WTC11 (cell line): ENCODE data around the gene ZSCAN29. TPM values are rescaled to one million over a fixed set of nuclear protein-coding genes. Genes with fewer than 3 reads are reported as not detected.

Experiments
- ATAC-seq: fragments of 200-7000 bp; cut with Tn5 transposase; 2 replicates; pipeline ENCODE4 v1.10.0; 2021; ENCODE audit warnings: mild to moderate bottlenecking, moderate library complexity
- CTCF ChIA-PET: fragments of 300-600 bp; sonication (Branson Sonifier 250); formaldehyde crosslinking; loops from one replicate; lab custom pipeline; 2021; ENCODE audit warnings: antibody characterized with exemption; lab: Charles Lee
- POLR2A ChIA-PET: fragments of 350-600 bp; sonication (Branson Sonifier 250); formaldehyde crosslinking; loops from one replicate; lab custom pipeline; 2021; ENCODE audit warnings: antibody characterized with exemption; lab: Charles Lee
- DNase-seq: peaks from one replicate; pipeline ENCODE4 v3.0.0; 2021; ENCODE audit warnings: low spot score
- H3K27ac Mint-ChIP-seq: 2 replicates; pipeline ENCODE4 v1.8.0; 2021; ENCODE audit warnings: mixed read lengths
- H3K27me3 Mint-ChIP-seq: 2 replicates; pipeline ENCODE4 v1.8.0; 2021; ENCODE audit warnings: low read depth, mild to moderate bottlenecking, moderate library complexity, mixed read lengths
- H3K36me3 Mint-ChIP-seq: 2 replicates; pipeline ENCODE4 v1.8.0; 2021; ENCODE audit warnings: mixed read lengths
- H3K4me1 Mint-ChIP-seq: 2 replicates; pipeline ENCODE4 v1.8.0; 2022; ENCODE audit warnings: mixed read lengths
- H3K4me3 Mint-ChIP-seq: 2 replicates; pipeline ENCODE4 v1.8.0; 2021; ENCODE audit warnings: mild to moderate bottlenecking, moderate library complexity, mixed read lengths
- H3K9me3 Mint-ChIP-seq: 2 replicates; pipeline ENCODE4 v1.8.0; 2021; ENCODE audit warnings: mixed read lengths
- ATF6 ChIP-seq: sonication (generic); formaldehyde crosslinking; IDR thresholded peaks from 2 replicates; pipeline ENCODE4 v1.8.1; 2023; ENCODE audit warnings: mild to moderate bottlenecking, missing genetic modification reagents
- CREM ChIP-seq: sonication (generic); formaldehyde crosslinking; IDR thresholded peaks from 2 replicates; pipeline ENCODE4 v1.8.1; 2022; ENCODE audit warnings: mild to moderate bottlenecking, missing genetic modification reagents, moderate library complexity
- ELF4 ChIP-seq: sonication (generic); formaldehyde crosslinking; IDR thresholded peaks from 2 replicates; pipeline ENCODE4 v1.8.1; 2022; ENCODE audit warnings: low read depth, mild to moderate bottlenecking, moderate library complexity, missing genetic modification reagents
- ERG ChIP-seq: fragments of 250-450 bp; sonication (Bioruptor Pico); IDR thresholded peaks from 2 replicates; pipeline ENCODE4 v1.8.0; 2021; ENCODE audit warnings: mild to moderate bottlenecking
- ESRRA ChIP-seq: sonication (generic); formaldehyde crosslinking; IDR thresholded peaks from 2 replicates; pipeline ENCODE4 v1.8.1; 2022; ENCODE audit warnings: mild to moderate bottlenecking, missing genetic modification reagents, borderline replicate concordance
- FOXP1 ChIP-seq: sonication (generic); formaldehyde crosslinking; IDR thresholded peaks from 2 replicates; pipeline ENCODE4 v1.8.0; 2022; ENCODE audit warnings: missing genetic modification reagents, mild to moderate bottlenecking, moderate library complexity, borderline replicate concordance
- GRHL2 ChIP-seq: fragments of 250-450 bp; sonication (Bioruptor Pico); IDR thresholded peaks from 2 replicates; pipeline ENCODE4 v1.8.0; 2022; ENCODE audit warnings: mild to moderate bottlenecking, moderate library complexity; ENCODE audit not compliant: insufficient replicate concordance, severe bottlenecking
- GTF2I ChIP-seq: fragments of 250-450 bp; sonication (Bioruptor Pico); conservative IDR thresholded peaks from 2 replicates; pipeline ENCODE4 v1.4.0; 2021; ENCODE audit warnings: mild to moderate bottlenecking
- IRF2 ChIP-seq: sonication (generic); formaldehyde crosslinking; IDR thresholded peaks from 2 replicates; pipeline ENCODE4 v1.8.0; 2022; ENCODE audit warnings: low read depth, missing genetic modification reagents, borderline replicate concordance
- KAT7 ChIP-seq: sonication (generic); formaldehyde crosslinking; IDR thresholded peaks from 2 replicates; pipeline ENCODE4 v1.8.1; 2023; ENCODE audit warnings: missing genetic modification reagents, mild to moderate bottlenecking, borderline replicate concordance
- MAX ChIP-seq: sonication (generic); formaldehyde crosslinking; IDR thresholded peaks from 2 replicates; pipeline ENCODE4 v1.8.0; 2022; ENCODE audit warnings: mild to moderate bottlenecking, missing genetic modification reagents
- NFE2L1 ChIP-seq: sonication (generic); formaldehyde crosslinking; IDR thresholded peaks from 2 replicates; pipeline ENCODE4 v1.8.1; 2023; ENCODE audit warnings: missing genetic modification reagents
- NR1H2 ChIP-seq: sonication (generic); formaldehyde crosslinking; IDR thresholded peaks from 2 replicates; pipeline ENCODE4 v1.9.0; 2021; ENCODE audit warnings: mild to moderate bottlenecking, moderate library complexity, missing genetic modification reagents
- NR3C1 ChIP-seq: sonication (generic); formaldehyde crosslinking; conservative IDR thresholded peaks from 2 replicates; pipeline ENCODE4 v1.8.1; 2023; ENCODE audit warnings: low read depth, mild to moderate bottlenecking, missing genetic modification reagents
- OVOL2 ChIP-seq: fragments of 250-450 bp; sonication (Bioruptor Pico); IDR thresholded peaks from 2 replicates; pipeline ENCODE4 v1.9.0; 2021; ENCODE audit warnings: mild to moderate bottlenecking, borderline replicate concordance
- SMAD3 ChIP-seq: sonication (generic); formaldehyde crosslinking; IDR thresholded peaks from 2 replicates; pipeline ENCODE4 v1.8.0; 2022; ENCODE audit warnings: missing genetic modification reagents, mild to moderate bottlenecking, borderline replicate concordance
- TEAD1 ChIP-seq: sonication (generic); formaldehyde crosslinking; IDR thresholded peaks from 2 replicates; pipeline ENCODE4 v1.8.0; 2022; ENCODE audit warnings: mild to moderate bottlenecking, missing genetic modification reagents
- USF2 ChIP-seq: sonication (generic); formaldehyde crosslinking; IDR thresholded peaks from 2 replicates; pipeline ENCODE4 v1.8.1; 2023; ENCODE audit warnings: mild to moderate bottlenecking, missing genetic modification reagents, moderate library complexity
- ZNF121 ChIP-seq: sonication (generic); formaldehyde crosslinking; IDR thresholded peaks from 2 replicates; pipeline ENCODE4 v1.8.0; 2023; ENCODE audit warnings: missing genetic modification reagents
- ZNF232 ChIP-seq: sonication (generic); formaldehyde crosslinking; IDR thresholded peaks from 2 replicates; pipeline ENCODE4 v1.8.0; 2022; ENCODE audit warnings: mild to moderate bottlenecking, missing genetic modification reagents
- ZNF396 ChIP-seq: fragments of 250-450 bp; sonication (Bioruptor Pico); IDR thresholded peaks from 2 replicates; pipeline ENCODE4 v1.8.0; 2021; ENCODE audit warnings: mild to moderate bottlenecking, moderate library complexity, borderline replicate concordance
- ZNF416 ChIP-seq: fragments of 250-450 bp; sonication (Bioruptor Pico); IDR thresholded peaks from 2 replicates; pipeline ENCODE4 v1.9.0; 2021; ENCODE audit warnings: mild to moderate bottlenecking, inconsistent platforms
- ZNF423 ChIP-seq: fragments of 250-450 bp; sonication (Bioruptor Pico); IDR thresholded peaks from 2 replicates; pipeline ENCODE4 v2.1.2; 2022; ENCODE audit warnings: mild to moderate bottlenecking, moderate library complexity
- ZNF532 ChIP-seq: fragments of 250-450 bp; sonication (Bioruptor Pico); IDR thresholded peaks from 2 replicates; pipeline ENCODE4 v1.9.0; 2021; ENCODE audit warnings: mild to moderate bottlenecking, borderline replicate concordance
- ZNF671 ChIP-seq: fragments of 250-450 bp; sonication (Bioruptor Pico); IDR thresholded peaks from 2 replicates; pipeline ENCODE4 v1.8.0; 2021; ENCODE audit warnings: mild to moderate bottlenecking
- total RNA-seq: library from RNA; stranded (reverse); gene quantifications from 3 replicates; pipeline ENCODE4 v1.2.3, GENCODE V29; 2021

The ZSCAN29 gene
- total RNA-seq, 1 experiment from 2014 or later: 39.7 TPM

- TF ChIP-seq GTF2I (no peak), FOXP1 (no peak), ELF4 (no peak), ZNF232 (CRISPR knock-in tag) (no peak), SMAD3 (CRISPR knock-in tag) (no peak), ATF6 (CRISPR knock-in tag) (no peak), MAX (CRISPR knock-in tag) (no peak), ZNF416 (no peak), USF2 (no peak)
Observed at GRCh38 chr15:43412096-43412495, 41.3 kb upstream of the ZSCAN29 start (continued).

GRCh38 chr15:43410572-43411214 is 39.9 kb upstream of the ZSCAN29 start:
- Mint-ChIP-seq H3K27ac (peak overlapping the region; percentile 28; the same call in 1 of the 2 replicates), H3K36me3 (peaks cover 80% of the 10 kb centered on the region), H3K9me3 (no peaks in the 10 kb centered on the region), H3K27me3 (no peaks in the 10 kb centered on the region), H3K4me1 (no peaks in the 10 kb centered on the region), H3K4me3 (no peak overlapping the region)
- TF ChIP-seq NR3C1 (CRISPR knock-in tag): no peak
- TF ChIP-seq NR1H2 (CRISPR knock-in tag): no peak
- no peak for TF ChIP-seq OVOL2 (CRISPR knock-in tag)
- no peak for TF ChIP-seq ZNF121
- TF ChIP-seq NFE2L1 (CRISPR knock-in tag): no peak
- no peak for TF ChIP-seq ZNF671 (CRISPR knock-in tag)
- TF ChIP-seq ERG (CRISPR knock-in tag): no peak
- TF ChIP-seq ZNF232 (CRISPR knock-in tag): no peak
- TF ChIP-seq ESRRA: no peak
- TF ChIP-seq GTF2I: no peak
- no peak for TF ChIP-seq ZNF532
- no peak for TF ChIP-seq KAT7 (CRISPR knock-in tag)
- TF ChIP-seq ZNF396 (CRISPR knock-in tag): no peak
- no peak for TF ChIP-seq CREM (CRISPR knock-in tag)
- TF ChIP-seq IRF2 (CRISPR knock-in tag): no peak
- no peak for TF ChIP-seq TEAD1 (CRISPR knock-in tag)
- TF ChIP-seq ELF4: no peak
- no peak for TF ChIP-seq MAX (CRISPR knock-in tag)
- TF ChIP-seq ZNF423: no peak
- no peak for TF ChIP-seq GRHL2 (CRISPR knock-in tag)
- CTCF ChIA-PET: interaction anchor here (0.9 to 1.6 kb wide), 2 partner anchors 83 to 104 kb away, joined by 3 to 5 read pairs; partner anchors contain the start of gene TP53BP1
- POLR2A ChIA-PET: no interaction called here
- DNase-seq (no peak), ATAC-seq (peak; percentile 32; the same call in 1 of the 2 replicates)
